ENCODE data around the gene BRSK2.
"Not testable (repeated sequence)": the region's sequence is repeated elsewhere in the genome, so short reads cannot be mapped to it uniquely, and the experiment has no call there.

BRSK2 gene

GRCh38 chr11:1502168-1502953 is 112.6 kb downstream of the BRSK2 start:
- no peak for DNase-seq

DNA sequence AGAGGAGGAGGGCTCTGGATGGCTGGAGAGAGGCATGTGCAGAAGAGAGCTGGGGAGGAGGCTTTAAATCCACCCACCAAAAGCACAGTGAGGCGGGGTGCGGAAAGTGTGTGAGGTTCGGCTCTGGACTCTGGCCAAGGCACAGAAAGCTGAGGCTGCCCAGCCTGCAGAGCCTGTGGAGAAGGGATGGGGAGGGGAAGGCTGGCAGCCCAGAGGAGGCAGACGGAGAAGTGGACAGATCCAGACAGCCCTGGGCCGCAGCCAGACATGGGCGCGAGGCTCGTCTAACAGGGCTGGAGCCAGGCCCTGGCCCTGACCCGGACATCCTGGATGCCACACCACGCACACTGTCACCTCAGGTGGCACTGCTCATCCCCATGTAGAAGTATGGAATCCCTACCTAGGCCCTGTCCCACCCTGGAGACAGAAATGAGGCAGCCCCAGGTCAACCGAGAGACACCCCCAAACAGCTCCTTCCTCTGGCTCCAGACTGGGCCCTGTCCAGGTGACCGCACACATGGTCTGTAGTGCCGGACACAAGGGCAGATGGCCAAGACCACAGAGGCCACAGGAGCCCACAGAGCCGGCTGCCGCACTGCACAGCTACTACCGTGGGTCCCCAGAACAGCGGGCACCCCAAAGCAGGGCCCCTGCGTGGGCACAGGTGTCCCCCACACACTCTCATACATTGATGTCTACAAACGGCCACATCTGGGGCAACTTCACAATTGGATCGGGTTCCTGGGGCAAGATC is 113.4 kb downstream of the BRSK2 start:
- DNase-seq: no peak

GRCh38 chr11:1503708-1504104 is 114.0 kb downstream of the BRSK2 start:
- DNase-seq: no peak

DNA sequence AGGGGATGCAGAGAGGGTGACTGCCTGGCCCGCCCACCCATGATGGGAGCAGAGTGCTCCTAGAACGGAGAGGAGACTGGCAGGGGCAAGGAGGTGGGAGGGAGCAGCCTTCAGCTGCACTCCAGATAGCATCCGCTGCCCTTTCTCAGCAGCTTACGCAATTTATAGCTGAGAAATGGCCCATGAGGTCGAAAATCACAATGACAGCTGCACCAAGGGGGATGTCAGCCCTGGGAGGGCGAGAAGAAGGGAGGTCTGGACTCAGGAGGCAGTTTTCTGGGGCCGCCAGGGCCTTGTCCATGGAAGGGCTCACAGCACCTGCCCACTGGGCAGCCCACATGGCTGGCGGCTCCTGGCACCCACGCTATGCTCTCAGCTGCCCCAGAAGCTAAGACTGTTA is 114.4 kb downstream of the BRSK2 start:
- DNase-seq: no peak

GRCh38 chr11:1504581-1505290 is 115.0 kb downstream of the BRSK2 start:
- no peak for DNase-seq

GRCh38 chr11:1505480-1505879 is 115.7 kb downstream of the BRSK2 start:
- DNase-seq: no peak

- DNase-seq: no peak
Observed at GRCh38 chr11:1506981-1507380, 117.2 kb downstream of the BRSK2 start.

DNA sequence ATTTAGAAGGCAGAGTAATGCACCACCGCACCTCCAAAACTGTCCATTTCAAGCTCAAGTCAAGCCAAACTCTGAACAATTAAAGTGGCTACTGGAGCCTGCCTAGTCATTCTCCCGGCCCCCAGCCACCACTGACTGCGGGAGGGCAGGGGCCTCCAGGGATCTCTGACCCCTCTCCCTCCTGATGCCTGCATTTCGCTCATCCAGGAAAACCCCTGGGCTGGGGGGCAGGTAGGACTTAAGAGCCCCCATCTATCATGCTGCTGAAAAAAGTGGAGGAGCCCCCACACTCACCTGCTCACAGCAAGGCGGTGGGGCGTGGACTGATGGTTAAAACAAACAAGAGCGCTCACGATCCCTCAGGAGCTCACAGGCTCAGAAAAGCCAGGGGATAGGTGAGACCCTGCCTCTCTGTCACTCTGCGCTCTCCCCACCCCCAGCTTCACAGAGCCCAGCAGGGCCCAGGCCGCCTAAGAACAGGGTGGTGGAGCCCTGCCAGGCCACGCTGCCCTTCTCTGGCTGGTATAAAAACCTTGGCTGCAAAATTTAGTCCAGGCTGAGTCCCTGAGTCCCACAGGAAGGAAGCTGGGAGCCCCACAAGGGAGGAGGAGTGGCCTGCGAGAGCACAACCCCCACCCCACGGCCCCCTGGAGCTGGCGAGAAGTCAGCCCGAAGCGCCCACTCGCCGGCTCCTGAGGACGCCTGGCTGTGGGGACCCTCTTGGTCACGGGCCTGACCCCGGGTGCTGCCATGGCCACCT is 117.8 kb downstream of the BRSK2 start:
- DNase-seq: no peak

DNA sequence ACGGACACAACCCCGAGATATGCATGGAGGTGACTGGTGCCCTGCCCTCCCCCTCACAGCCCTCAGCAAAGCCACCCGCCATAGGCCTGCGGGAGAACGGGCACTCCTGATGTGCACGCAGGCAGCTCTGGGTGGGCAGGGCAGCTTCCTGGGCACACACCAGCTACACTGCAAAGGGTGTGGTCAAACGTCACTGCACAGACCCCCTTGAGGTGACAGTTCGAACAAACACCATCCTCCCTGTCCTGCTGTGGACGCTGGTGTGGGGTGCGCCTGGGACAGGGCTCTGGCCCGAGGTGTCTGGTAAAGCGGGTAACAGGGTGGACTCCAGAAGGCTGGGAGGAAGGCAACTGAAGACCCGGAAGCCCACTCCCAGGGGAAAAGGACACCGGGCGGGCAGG is 118.8 kb downstream of the BRSK2 start:
- DNase-seq: no peak

GRCh38 chr11:1508986-1509385 is 119.3 kb downstream of the BRSK2 start:
- no peak for DNase-seq

DNA sequence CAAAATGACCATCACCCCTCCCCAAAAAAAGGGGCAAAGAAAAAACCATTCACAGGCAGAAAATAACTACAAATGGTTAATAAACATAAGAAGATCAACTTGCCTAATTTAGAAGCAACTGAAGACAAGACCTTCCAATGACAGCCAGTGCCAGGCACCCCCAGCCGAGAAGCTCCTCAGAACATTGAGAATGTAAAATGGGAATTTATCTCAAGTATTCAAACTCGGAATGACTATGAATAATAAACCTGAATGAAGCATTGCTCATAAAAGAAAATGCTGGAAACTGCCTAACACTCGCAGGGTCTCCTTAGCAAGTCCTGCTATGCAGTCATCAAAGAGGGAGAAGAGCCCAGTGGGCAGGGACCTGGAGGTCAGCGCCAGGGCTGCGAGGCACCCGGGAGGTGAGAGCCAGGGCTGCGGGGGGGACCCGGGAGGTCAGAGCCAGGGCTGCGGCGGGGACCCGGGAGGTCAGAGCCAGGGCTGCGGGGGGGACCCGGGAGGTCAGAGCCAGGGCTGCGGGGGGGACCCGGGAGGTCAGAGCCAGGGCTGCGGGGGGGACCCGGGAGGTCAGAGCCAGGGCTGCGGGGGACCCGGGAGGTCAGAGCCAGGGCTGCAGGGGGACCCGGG is 120.0 kb downstream of the BRSK2 start:
- no peak for DNase-seq

DNA sequence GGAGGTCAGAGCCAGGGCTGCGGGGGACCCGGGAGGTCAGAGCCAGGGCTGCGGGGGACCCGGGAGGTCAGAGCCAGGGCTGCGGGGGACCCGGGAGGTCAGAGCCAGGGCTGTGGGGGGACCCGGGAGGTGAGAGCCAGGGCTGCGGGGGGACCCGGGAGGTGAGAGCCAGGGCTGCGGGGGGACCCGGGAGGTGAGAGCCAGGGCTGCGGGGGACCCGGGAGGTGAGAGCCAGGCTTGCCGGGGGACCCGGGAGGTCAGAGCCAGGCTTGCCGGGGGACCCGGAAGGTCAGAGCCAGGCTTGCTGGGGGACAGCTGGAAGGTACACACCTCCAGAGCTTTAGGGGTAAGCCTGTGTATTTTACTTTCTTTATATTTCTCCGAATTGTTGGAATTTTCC is 120.6 kb downstream of the BRSK2 start:
- DNase-seq: not testable (repeated sequence)

- DNase-seq: no peak
Observed at GRCh38 chr11:1510928-1511327, 121.2 kb downstream of the BRSK2 start.

DNA sequence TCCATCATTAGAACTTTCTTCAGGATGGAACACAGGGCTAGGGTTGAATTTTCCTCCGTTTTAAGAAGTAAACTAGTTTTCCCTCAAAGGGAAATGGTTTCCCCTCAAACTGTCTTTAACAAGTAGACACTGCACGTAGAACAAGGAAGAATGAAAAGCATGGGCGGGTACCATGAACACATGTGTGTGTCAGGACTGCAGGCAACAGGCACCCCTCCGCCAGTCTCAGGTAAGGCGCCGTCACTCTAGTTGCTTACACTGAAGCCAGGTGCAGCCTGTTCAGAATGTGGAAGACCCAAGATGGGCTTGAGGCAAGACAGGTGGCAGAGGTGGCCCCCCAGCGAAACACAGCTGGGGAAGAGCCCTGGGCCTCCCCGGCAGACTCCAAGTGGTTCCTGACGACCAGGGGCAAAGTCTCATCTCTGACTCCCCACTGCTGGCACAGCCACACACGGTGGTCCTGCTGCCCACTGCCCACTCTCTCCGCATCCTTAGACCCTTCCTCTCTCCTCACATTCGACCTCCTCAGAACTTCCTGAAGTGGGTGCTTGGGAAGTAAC is 122.3 kb downstream of the BRSK2 start:
- no peak for DNase-seq
